ENCODE results near the gene MORC2. TPM values are rescaled to one million over a fixed set of nuclear protein-coding genes. Genes with fewer than 3 reads are reported as not detected.

MORC2 gene
- total and polyA plus RNA-seq, 2 of the 13 experiments (the other 11 are each of a cell fraction or from before 2014, with no cell fraction given) = 11.9 to 18.3 TPM

DNA sequence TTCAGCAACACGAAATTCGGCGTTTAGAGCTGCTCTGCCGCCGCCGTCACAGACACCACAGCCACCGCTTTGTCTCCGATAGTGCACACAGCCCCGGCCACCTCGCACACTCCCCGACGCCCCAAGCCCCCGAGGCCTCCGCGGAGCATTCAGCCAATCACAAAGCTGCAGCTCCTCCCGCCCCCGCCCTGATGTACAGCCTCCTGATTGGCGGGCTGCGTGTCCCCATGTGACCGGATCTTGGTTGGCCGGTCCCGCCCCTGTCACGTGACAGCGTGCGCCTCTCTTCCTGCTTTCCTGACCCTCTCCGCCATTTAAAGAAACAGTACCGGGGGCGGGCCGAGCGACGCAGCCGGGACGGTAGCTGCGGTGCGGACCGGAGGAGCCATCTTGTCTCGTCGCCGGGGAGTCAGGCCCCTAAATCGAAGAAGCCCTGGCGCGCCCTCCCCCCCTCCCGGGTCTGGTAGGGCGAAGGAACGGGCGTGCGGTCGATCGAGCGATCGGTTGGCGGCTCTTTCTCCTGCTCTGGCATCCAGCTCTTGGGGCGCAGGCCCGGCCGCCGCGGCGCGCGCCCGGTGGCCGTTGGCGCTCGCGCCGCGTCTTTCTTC is 454 bp upstream of the MORC2 start, which contains the start of gene TUG1 (continued):
- TF ChIP-seq BRCA1 (CRISPR knock-in tag; IDR thresholded peaks at IDR 0.05) (no peak), HOXA9 (CRISPR knock-in tag; IDR thresholded peaks at IDR 0.05; ENCODE audit: borderline replicate concordance) (0 out of 2 replicates have a peak, but pooled peaks have one; percentile 85), ZNF468 (CRISPR knock-in tag; IDR thresholded peaks at IDR 0.05) (no peak), ZNF629 (CRISPR knock-in tag; conservative IDR thresholded peaks at IDR 0.05) (no peak), ZNF562 (CRISPR knock-in tag; IDR thresholded peaks at IDR 0.05; ENCODE audit: borderline replicate concordance) (peak; percentile 71; the same call in 1 of the 2 replicates), ZNF670 (CRISPR knock-in tag; IDR thresholded peaks at IDR 0.05; ENCODE audit: borderline replicate concordance) (no peak), ZFP36L1 (CRISPR knock-in tag; IDR thresholded peaks at IDR 0.05) (peak; percentile 68; the same call in 1 of the 2 replicates), ESRRA (CRISPR knock-in tag; IDR thresholded peaks at IDR 0.05; ENCODE audit: low read depth) (peak; percentile 15; the same call in 1 of the 2 replicates), FOXP1 (IDR thresholded peaks at IDR 0.05) (no peak), FOXP1 (CRISPR knock-in tag; IDR thresholded peaks at IDR 0.05) (no peak), IKZF1 (IDR thresholded peaks at IDR 0.05) (no peak), SIX4 (CRISPR knock-in tag; IDR thresholded peaks at IDR 0.05) (0 out of 2 replicates have a peak, but pooled peaks have one; percentile 27), CEBPB (IDR thresholded peaks at IDR 0.05; ENCODE audit: borderline replicate concordance, low read depth, low read length) (no peak), ZNF891 (CRISPR knock-in tag; IDR thresholded peaks at IDR 0.05) (peak; percentile 1; the same call in 1 of the 2 replicates), BCL6 (CRISPR knock-in tag; IDR thresholded peaks at IDR 0.05) (no peak), SP5 (CRISPR knock-in tag; IDR thresholded peaks at IDR 0.05; ENCODE audit: borderline replicate concordance, low read depth) (peak; percentile 58; the same call in 1 of the 2 replicates), ZNF549 (CRISPR knock-in tag; IDR thresholded peaks at IDR 0.05) (no peak)
- TF ChIP-seq, protein P1, sequence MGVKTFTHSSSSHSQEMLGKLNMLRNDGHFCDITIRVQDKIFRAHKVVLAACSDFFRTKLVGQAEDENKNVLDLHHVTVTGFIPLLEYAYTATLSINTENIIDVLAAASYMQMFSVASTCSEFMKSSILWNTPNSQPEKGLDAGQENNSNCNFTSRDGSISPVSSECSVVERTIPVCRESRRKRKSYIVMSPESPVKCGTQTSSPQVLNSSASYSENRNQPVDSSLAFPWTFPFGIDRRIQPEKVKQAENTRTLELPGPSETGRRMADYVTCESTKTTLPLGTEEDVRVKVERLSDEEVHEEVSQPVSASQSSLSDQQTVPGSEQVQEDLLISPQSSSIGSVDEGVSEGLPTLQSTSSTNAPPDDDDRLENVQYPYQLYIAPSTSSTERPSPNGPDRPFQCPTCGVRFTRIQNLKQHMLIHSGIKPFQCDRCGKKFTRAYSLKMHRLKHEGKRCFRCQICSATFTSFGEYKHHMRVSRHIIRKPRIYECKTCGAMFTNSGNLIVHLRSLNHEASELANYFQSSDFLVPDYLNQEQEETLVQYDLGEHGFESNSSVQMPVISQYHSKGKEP (CRISPR knock-in tag; IDR thresholded peaks at IDR 0.05) = no peak
- TF ChIP-seq, protein P2, sequence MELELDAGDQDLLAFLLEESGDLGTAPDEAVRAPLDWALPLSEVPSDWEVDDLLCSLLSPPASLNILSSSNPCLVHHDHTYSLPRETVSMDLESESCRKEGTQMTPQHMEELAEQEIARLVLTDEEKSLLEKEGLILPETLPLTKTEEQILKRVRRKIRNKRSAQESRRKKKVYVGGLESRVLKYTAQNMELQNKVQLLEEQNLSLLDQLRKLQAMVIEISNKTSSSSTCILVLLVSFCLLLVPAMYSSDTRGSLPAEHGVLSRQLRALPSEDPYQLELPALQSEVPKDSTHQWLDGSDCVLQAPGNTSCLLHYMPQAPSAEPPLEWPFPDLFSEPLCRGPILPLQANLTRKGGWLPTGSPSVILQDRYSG (CRISPR knock-in tag; IDR thresholded peaks at IDR 0.05) = peak; percentile 45; the same call in 1 of the 2 replicates
- TF ChIP-seq, protein P3, sequence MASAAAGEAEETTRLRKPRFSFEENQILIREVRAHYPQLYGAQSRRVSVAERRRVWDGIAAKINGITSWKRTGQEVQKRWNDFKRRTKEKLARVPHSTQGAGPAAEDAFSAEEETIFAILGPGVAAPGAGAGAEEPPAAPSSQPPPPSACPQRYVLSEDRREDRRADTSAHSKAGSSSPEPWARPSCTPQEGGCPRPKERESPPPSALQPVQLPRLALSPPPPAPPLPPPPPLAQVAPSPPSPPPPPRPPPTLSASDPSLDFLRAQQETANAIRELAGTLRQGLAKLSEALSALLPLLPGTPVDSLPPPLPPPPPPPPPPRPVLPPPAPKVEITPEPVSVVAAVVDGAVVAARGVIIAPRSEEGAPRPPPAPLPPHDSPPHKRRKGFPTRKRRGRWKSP (CRISPR knock-in tag; IDR thresholded peaks at IDR 0.05) = peak; percentile 15; the same call in 1 of the 2 replicates
- TF ChIP-seq, protein P4, sequence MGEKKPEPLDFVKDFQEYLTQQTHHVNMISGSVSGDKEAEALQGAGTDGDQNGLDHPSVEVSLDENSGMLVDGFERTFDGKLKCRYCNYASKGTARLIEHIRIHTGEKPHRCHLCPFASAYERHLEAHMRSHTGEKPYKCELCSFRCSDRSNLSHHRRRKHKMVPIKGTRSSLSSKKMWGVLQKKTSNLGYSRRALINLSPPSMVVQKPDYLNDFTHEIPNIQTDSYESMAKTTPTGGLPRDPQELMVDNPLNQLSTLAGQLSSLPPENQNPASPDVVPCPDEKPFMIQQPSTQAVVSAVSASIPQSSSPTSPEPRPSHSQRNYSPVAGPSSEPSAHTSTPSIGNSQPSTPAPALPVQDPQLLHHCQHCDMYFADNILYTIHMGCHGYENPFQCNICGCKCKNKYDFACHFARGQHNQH (CRISPR knock-in tag; IDR thresholded peaks at IDR 0.05) = peak; percentile 46
- TF ChIP-seq, protein P5, sequence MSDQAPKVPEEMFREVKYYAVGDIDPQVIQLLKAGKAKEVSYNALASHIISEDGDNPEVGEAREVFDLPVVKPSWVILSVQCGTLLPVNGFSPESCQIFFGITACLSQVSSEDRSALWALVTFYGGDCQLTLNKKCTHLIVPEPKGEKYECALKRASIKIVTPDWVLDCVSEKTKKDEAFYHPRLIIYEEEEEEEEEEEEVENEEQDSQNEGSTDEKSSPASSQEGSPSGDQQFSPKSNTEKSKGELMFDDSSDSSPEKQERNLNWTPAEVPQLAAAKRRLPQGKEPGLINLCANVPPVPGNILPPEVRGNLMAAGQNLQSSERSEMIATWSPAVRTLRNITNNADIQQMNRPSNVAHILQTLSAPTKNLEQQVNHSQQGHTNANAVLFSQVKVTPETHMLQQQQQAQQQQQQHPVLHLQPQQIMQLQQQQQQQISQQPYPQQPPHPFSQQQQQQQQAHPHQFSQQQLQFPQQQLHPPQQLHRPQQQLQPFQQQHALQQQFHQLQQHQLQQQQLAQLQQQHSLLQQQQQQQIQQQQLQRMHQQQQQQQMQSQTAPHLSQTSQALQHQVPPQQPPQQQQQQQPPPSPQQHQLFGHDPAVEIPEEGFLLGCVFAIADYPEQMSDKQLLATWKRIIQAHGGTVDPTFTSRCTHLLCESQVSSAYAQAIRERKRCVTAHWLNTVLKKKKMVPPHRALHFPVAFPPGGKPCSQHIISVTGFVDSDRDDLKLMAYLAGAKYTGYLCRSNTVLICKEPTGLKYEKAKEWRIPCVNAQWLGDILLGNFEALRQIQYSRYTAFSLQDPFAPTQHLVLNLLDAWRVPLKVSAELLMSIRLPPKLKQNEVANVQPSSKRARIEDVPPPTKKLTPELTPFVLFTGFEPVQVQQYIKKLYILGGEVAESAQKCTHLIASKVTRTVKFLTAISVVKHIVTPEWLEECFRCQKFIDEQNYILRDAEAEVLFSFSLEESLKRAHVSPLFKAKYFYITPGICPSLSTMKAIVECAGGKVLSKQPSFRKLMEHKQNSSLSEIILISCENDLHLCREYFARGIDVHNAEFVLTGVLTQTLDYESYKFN (CRISPR knock-in tag; conservative IDR thresholded peaks at IDR 0.05) = 0 out of 2 replicates have a peak, but pooled peaks have one; percentile 21

Measured in HepG2 (cell line).